ENCODE measurements around the gene EFEMP2. TPM values are rescaled to one million over a fixed set of nuclear protein-coding genes. Genes with fewer than 3 reads are reported as not detected.

The EFEMP2 gene
- total and polyA plus RNA-seq, 5 experiments from 2014 or later, result 1.8 to 16.9 (median 8.9) TPM; not detected in 1

DNA sequence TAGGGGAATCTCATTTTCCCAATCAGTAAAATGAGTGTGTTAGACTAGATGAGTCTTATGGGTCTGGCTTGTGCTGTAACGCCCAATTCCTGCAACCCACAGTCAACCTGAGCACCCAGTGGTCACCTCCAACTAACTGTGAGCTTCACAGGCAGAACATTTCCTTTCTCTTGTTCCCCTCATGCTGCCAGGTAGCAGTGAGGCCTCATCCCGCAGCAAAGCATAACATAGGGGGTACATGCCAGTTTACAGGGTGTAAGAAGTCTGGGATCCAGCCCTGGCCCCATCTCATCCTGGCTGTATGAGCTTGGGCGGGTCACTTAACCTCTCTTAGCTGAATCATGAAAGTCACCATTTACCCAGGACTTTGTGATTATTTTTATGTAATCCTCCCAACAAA, 3.7 kb downstream of the EFEMP2 start:
- H3K27ac Mint-ChIP-seq, result peak overlapping the region in 3 of 10 donors; percentile 37 to 76 (median 56)
- H3K4me1 Mint-ChIP-seq, result peaks cover 20 to 46% (median 36%) of the 10 kb centered on the region in 4 donors
- no peak overlapping the region for H3K4me3 Mint-ChIP-seq
- ATAC-seq, result no peak
- no peaks in the 10 kb centered on the region for H3K27me3 Mint-ChIP-seq
- no peak for DNase-seq
- peaks cover 0 to 30% (median 2%) of the 10 kb centered on the region in 3 donors for H3K36me3 Mint-ChIP-seq
- no peaks in the 10 kb centered on the region for H3K9me3 Mint-ChIP-seq
- POLR2A ChIA-PET, result interaction anchor here (4.5 to 15.0 kb wide), 3 partner anchors 9 to 21 kb away, joined by 29 to 209 read pairs (median 187); partner anchors contain the start of genes CCDC85B, CFL1, CTSW and FIBP

DNA sequence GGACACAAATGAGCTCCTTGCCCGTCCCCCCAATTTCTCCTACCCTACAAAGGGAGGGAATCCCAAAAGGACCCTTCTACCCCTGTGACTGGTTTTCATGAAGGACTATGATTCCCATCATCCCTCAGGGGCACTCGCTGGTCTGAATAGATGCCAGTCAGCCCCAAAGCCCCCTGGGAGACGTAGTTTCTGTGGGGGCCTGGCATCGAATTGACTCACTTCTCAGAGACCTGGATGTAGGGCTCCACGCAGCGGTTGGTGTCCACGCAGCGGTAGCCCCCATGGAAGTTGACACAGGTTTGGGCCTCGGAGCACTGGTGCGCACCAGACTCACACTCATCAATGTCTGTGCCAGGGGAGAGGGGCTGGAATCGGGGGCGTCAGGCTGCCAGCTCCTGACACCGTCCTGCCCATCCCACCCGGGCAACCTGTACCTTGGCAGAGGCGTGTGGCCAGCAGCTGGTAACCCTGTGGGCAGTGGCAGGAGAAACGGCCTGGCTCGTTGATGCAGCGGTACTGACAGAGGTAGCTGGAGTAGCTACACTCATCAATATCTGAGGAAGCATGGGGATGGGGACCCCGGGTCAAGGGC, 4.4 kb downstream of the EFEMP2 start:
- H3K4me3 Mint-ChIP-seq, result no peak overlapping the region
- H3K27me3 Mint-ChIP-seq, result no peaks in the 10 kb centered on the region
- ATAC-seq, result peak; percentile 57 to 73
- peaks cover 18 to 46% (median 33%) of the 10 kb centered on the region in 4 donors for H3K4me1 Mint-ChIP-seq
- peaks cover 0 to 37% (median 2%) of the 10 kb centered on the region in 3 donors for H3K36me3 Mint-ChIP-seq
- no peaks in the 10 kb centered on the region for H3K9me3 Mint-ChIP-seq
- POLR2A ChIA-PET, result interaction anchor here (0.5 to 15.0 kb wide), 4 partner anchors 8 to 129 kb away, joined by 4 to 209 read pairs (median 108); partner anchors contain the start of genes CCDC85B, CFL1, CTSW and FIBP
- peak overlapping the region in 3 of 10 donors; percentile 14 to 43 (median 33) for H3K27ac Mint-ChIP-seq
- peak in 2 of 10 donors; percentile 38 to 61 for DNase-seq

DNA sequence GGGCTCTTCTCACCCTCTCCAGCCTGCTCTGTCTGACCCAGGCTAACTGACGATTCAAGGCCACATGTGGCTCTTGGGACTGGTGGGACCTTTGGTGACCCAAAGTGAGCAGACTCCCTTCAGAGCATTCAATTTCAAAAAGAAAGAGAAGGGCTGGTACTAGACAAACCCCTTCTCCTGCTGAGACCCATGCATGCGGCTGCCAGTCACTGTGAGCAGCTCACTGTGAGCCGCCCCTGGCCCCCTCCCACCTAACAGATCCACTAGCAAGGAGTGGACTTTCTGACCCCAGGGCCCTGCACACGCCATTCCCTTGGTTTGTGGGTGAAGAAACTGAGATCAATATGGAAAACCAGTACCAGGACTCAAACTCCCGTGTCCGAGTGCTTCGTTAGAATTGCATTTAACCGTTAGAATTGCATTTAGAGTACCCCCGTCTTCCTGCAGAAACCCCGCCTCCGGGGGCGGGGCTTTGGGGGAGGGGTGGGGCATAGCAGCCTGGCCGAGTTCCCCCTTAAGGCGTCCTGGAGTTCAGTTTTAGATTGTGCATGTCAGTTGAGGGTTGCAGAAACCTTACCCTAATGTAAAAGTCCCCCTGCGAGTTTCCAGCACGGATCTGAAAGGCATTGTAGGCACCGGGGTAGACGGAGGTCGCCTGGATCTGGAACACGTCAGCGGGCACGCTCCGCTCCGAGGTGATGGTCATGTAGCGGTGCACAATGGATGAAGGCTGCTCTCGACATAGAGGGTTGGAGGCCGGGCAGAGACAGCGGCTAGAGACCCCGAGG, 5.1 kb downstream of the EFEMP2 start:
- no peak overlapping the region for H3K4me3 Mint-ChIP-seq
- peaks cover 0 to 44% (median 2%) of the 10 kb centered on the region in 3 donors for H3K36me3 Mint-ChIP-seq
- peaks cover 18 to 47% (median 34%) of the 10 kb centered on the region in 4 donors for H3K4me1 Mint-ChIP-seq
- POLR2A ChIA-PET, result interaction anchor here (0.5 to 15.0 kb wide), 5 partner anchors 7 to 129 kb away, joined by 4 to 405 read pairs (median 187); partner anchors contain the start of genes CCDC85B, CFL1, CTSW and FIBP
- H3K27ac Mint-ChIP-seq, result peak overlapping the region in 5 of 10 donors; percentile 14 to 77 (median 43)
- H3K9me3 Mint-ChIP-seq, result no peaks in the 10 kb centered on the region
- ATAC-seq, result peak; percentile 40 to 44
- no peaks in the 10 kb centered on the region for H3K27me3 Mint-ChIP-seq
- peak in 4 of 10 donors; percentile 18 to 65 (median 32) for DNase-seq

DNA sequence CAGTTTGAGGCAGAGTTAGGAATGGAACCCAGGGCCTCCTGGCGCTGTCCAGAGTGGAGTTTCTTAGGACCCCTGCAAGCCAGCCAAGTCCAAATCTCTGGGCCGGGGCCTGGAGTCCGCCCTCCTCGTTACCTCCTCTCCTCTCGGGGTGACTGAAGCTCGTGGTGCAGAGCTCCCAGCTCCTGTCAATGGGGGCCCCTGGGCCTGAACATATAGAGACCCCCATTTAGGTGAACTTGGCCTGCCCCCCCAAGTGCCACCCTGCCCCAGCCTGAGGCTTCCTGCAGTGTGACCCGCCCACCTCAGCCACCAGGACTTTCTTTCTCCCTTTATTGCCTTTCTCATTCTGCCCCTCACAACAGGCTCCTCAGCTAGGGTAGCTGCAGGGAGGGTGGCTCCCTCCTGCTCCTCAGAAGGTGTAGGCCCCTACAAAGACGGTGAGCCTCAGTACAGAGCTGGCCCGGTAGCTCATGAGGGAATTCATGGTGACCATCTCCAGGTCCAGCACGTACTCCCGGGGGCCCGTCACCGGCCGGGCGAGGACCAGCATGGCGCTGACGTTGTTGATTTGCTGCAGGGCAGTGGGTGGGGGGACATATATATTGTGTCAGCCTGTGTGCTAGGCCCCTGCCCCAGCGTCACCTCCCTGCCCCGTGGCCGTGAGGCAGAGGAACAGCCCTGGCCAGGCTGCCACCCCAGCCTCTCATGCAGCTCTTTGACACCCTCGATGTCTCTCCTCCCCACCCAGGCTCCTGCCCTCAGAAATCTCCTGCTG, 5.9 kb downstream of the EFEMP2 start:
- POLR2A ChIA-PET, result interaction anchor here (1.2 to 12.6 kb wide), 4 partner anchors 6 to 19 kb away, joined by 3 to 405 read pairs (median 95); partner anchors contain the start of genes CCDC85B, CFL1, CTSW and FIBP
- H3K27me3 Mint-ChIP-seq, result no peaks in the 10 kb centered on the region

DNA sequence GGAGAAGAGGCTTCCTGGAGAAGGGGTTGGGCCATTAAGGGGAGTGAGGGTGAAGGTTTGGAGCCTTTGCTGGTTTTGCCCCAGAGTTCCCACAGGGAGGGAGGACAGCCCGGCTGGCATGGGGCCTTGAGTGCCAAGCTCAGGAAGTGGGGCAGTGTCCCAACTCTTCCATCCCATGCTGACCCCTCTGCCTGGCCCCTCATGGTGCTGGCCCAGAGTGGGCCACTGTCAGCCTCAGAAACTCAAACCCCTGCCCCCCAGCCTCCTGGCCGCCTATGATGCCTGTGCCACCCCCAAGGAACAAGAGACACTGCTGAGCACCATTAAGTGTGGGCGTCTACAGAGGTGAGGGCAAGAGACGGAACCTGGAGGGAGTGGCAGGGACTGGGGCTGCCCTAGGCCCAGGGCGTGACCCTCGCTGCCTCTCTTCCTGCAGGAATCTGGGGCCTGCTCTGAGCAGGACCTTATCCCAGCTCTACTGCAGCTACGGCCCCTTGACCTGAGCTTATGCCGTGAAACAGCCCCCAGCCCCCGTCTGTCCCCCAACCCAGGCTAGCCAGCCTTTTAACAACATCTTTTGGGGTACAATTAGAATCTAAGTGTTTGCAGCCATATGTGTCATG, 6.9 kb downstream of the EFEMP2 start:
- Mint-ChIP-seq H3K27ac (peak overlapping the region in 2 of 10 donors; percentile 51 to 81), H3K27me3 (no peaks in the 10 kb centered on the region), H3K36me3 (peaks cover 0 to 47% (median 2%) of the 10 kb centered on the region in 3 donors), H3K4me1 (peaks cover 17 to 46% (median 30%) of the 10 kb centered on the region in 4 donors), H3K4me3 (no peak overlapping the region), H3K9me3 (no peaks in the 10 kb centered on the region)
- POLR2A ChIA-PET, result interaction anchor here (1.2 to 12.6 kb wide), 4 partner anchors 8 to 368 kb away, joined by 3 to 405 read pairs (median 4); partner anchors contain the start of genes CCDC85B, CTSW and FIBP
- DNase-seq (peak in 1 of 10 donors; percentile 14), ATAC-seq (no peak)

More for the DNA sequence above, 5.9 kb downstream of the EFEMP2 start:
- H3K36me3 Mint-ChIP-seq, result peaks cover 0 to 47% (median 2%) of the 10 kb centered on the region in 3 donors
- H3K4me1 Mint-ChIP-seq, result peaks cover 18 to 47% (median 33%) of the 10 kb centered on the region in 4 donors
- H3K4me3 Mint-ChIP-seq, result no peak overlapping the region
- no peaks in the 10 kb centered on the region for H3K9me3 Mint-ChIP-seq
- H3K27ac Mint-ChIP-seq, result peak overlapping the region in 3 of 10 donors; percentile 36 to 77 (median 37)
- DNase-seq, result no peak
- ATAC-seq, result no peak

DNA sequence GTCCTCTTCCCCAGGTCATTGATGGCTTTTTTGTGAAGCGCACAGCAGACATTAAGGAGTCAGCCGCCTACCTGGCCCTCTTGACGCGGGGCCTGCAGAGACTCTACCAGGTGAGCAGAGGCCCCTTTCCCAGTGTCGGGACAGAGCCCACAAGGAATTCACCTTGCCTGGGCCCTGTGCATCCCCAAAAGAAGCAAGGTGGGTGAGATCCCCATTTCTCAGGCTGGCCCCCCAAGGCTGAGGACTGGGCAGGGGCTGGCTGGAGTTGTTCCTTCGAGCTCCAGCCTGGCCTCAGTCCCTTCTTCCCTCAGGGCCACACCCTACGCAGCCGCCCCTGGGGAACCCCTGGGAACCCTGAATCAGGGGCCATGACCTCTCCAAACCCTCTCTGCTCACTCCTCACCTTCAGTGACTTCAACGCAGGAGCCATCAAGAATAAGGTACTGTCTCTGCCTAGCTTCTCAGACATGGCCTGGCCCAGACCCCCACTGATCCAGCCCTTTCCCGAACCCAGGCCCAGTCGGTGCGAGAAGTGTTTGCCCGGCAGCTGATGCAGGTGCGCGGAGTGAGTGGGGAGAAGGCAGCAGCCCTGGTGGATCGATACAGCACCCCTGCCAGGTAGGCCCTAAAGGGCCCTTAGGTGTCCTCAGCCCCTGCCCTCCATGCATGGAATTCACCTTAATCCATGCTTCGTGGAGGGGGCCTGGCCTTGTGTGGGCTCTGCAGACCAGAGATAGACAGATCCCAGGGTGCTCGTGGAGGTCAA, 7.7 kb downstream of the EFEMP2 start:
- no peaks in the 10 kb centered on the region for H3K9me3 Mint-ChIP-seq
- peaks cover 18 to 40% (median 28%) of the 10 kb centered on the region in 4 donors for H3K4me1 Mint-ChIP-seq
- DNase-seq, result no peak
- ATAC-seq, result no peak
- peak overlapping the region in 1 of 10 donors; percentile 81 for H3K27ac Mint-ChIP-seq
- POLR2A ChIA-PET, result interaction anchor here (1.4 to 12.6 kb wide), 2 partner anchors 21 to 367 kb away, joined by 4 to 405 read pairs; partner anchors contain the start of genes CCDC85B, CTSW and FIBP
- H3K4me3 Mint-ChIP-seq, result no peak overlapping the region
- H3K27me3 Mint-ChIP-seq, result no peaks in the 10 kb centered on the region
- H3K36me3 Mint-ChIP-seq, result peaks cover 0 to 49% (median 2%) of the 10 kb centered on the region in 3 donors

DNA sequence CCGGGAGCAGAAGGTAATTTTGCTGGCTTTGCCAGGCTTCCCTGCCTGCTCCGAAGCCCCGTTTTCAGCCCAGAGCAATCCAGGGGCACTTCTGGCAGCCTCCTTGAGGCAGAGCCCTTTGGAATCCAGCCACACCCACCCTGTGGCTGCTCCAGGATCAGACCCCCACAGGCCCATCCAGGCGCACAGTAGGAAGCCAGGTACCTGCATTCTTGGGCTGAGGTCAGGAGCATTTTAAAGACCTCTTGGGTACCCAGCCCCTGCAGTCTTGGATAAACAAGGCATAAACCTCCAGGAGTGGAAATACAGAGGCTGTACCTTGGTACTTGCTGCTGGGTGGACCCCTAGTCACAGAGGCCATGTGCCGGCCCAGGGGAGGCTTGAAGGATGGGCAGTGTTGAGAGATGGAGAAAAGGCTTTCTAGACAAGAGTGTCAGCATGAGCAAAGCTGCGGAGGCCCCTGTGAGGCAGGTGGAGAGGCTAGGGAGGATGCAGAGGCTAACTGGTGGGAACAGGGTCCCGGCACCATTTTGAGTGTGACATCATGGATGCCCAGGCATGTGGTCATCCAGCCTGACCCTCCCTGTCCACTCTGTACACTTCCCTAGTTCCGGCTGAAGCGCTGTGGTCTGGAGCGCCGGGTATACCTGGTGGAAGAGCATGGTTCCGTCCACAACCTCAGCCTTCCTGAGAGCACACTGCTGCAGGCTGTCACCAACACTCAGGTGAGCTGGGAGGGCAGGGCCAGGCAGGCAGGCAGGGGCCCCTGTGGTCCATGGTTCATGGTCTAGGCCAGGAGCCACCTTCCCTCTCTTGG, 8.5 kb downstream of the EFEMP2 start:
- DNase-seq, result no peak
- H3K9me3 Mint-ChIP-seq, result no peaks in the 10 kb centered on the region
- no peak overlapping the region for H3K4me3 Mint-ChIP-seq
- POLR2A ChIA-PET, result interaction anchor here (1.4 to 12.6 kb wide), 3 partner anchors 7 to 367 kb away, joined by 4 to 405 read pairs (median 187); partner anchors contain the start of genes CCDC85B, CTSW, EFEMP2 and FIBP
- no peaks in the 10 kb centered on the region for H3K27me3 Mint-ChIP-seq
- no peak for ATAC-seq
- peaks cover 19 to 38% (median 27%) of the 10 kb centered on the region in 4 donors for H3K4me1 Mint-ChIP-seq
- peaks cover 0 to 49% (median 2%) of the 10 kb centered on the region in 3 donors for H3K36me3 Mint-ChIP-seq
- peak overlapping the region in 2 of 10 donors; percentile 57 to 67 for H3K27ac Mint-ChIP-seq

DNA sequence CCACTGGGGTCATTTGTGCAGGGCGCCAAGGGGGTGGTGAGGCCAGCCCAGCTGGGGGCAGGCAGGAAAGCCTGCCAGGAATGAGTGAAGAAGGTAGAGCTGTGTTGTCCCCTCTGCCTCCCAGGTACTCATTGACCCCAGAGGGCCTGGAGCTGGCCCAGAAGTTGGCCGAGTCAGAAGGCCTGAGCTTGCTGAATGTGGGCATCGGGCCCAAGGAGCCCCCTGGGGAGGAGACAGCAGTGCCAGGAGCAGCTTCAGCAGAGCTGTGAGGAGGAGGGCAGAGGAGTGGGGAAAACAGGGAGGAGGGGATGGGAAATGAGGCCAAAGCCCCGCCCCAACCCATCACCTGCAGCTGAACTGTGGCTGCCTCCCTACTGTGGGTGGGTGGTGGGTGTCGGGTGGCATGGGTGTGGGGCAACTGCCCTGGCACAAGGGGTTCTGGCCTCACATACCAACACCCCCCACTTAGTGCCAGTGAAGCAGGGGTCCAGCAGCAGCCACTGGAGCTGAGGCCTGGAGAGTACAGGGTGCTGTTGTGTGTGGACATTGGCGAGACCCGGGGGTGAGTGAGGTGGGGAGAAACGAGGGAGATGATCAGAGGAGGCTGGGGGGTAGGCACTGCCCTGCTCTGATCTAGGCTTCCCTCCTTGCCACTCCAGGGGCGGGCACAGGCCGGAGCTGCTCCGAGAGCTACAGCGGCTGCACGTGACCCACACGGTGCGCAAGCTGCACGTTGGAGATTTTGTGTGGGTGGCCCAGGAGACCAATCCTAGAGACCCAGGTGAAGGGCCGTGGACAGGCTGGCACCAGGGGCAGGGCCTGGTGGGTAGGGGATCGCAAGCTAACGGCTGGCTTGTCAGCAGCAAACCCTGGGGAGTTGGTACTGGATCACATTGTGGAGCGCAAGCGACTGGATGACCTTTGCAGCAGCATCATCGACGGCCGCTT, 9.4 kb downstream of the EFEMP2 start:
- Mint-ChIP-seq H3K27me3 (no peaks in the 10 kb centered on the region), H3K9me3 (no peaks in the 10 kb centered on the region), H3K4me1 (peaks cover 24 to 38% (median 35%) of the 10 kb centered on the region in 4 donors), H3K27ac (peak overlapping the region in 6 of 10 donors; percentile 3 to 76 (median 28)), H3K36me3 (peaks cover 0 to 49% (median 2%) of the 10 kb centered on the region in 3 donors), H3K4me3 (peak overlapping the region in 4 of 10 donors; percentile 25 to 55 (median 43))
- ATAC-seq, result no peak
- DNase-seq, result peak in 1 of 10 donors; percentile 17
- POLR2A ChIA-PET, result interaction anchor here (7.6 to 12.6 kb wide), 2 partner anchors 8 to 23 kb away, joined by 187 to 405 read pairs; partner anchors contain the start of genes CCDC85B, CTSW, EFEMP2 and FIBP

DNA sequence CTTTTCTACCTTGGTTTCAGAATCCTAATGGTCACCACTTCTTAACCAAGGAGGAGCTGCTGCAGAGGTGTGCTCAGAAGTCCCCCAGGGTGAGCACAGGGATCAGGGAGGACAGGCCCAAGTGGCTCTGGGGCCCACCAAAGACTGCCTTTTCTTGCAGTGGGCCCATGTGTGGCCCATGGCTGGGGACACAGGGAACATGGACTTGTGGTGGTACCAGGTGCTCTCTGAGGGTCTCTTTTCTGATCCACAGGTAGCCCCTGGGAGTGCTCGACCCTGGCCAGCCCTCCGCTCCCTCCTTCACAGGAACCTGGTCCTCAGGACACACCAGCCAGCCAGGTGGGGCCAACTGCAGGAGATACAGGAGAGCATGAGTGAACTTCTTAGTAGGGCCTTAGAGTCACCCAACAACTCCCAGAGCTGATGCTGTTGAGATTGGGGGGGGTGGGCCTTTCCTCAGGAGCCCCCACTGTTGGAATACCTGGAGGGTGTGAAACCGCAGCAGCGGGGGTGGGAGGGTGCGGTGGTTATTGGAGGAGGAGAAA, 10.3 kb downstream of the EFEMP2 start:
- peaks cover 0 to 47% (median 2%) of the 10 kb centered on the region in 3 donors for H3K36me3 Mint-ChIP-seq
- POLR2A ChIA-PET, result interaction anchor here (7.6 to 12.6 kb wide), 2 partner anchors 9 to 24 kb away, joined by 187 to 405 read pairs; partner anchors contain the start of genes CCDC85B, CTSW, EFEMP2 and FIBP
- no peaks in the 10 kb centered on the region for H3K27me3 Mint-ChIP-seq
- no peak for ATAC-seq
- no peaks in the 10 kb centered on the region for H3K9me3 Mint-ChIP-seq
- H3K27ac Mint-ChIP-seq, result peak overlapping the region in 4 of 10 donors; percentile 27 to 76 (median 60)
- DNase-seq, result no peak
- peaks cover 24 to 38% (median 30%) of the 10 kb centered on the region in 4 donors for H3K4me1 Mint-ChIP-seq
- H3K4me3 Mint-ChIP-seq, result peak overlapping the region in 8 of 10 donors; percentile 13 to 96 (median 50)

Data from naive thymus-derived CD8-positive, alpha-beta T cell (primary cell).